ENCODE measurements around the gene SLC39A11. TPM values are rescaled to one million over a fixed set of nuclear protein-coding genes. Genes with fewer than 3 reads are reported as not detected.

SLC39A11 gene
- total RNA-seq, 1 experiment from 2014 or later, result 46.4 TPM

- ChIA-PET RAD21 (ENCODE audit: low non-redundant PET in 1 of 2, low total read pairs in 2 of 2, uncharacterized antibody in 2 of 2, unreplicated experiment in 2 of 2) (no interaction called here), CTCF (no interaction called here), POLR2A (no interaction called here)
- Histone ChIP-seq H2AFZ (ENCODE audit: low read depth, low read length, poor library complexity, severe bottlenecking) (no peak overlapping the region), H3K9ac (ENCODE audit: low read length) (no peak overlapping the region), H3K36me3 (ENCODE audit: control insufficient read depth in 1 of 2, insufficient read depth in 2 of 2, low read length in 2 of 2) (no peaks in the 10 kb centered on the region), H3K27ac (ENCODE audit: low read depth, low read length) (no peak overlapping the region), H3K9me2 (ENCODE audit: insufficient read depth) (no peaks in the 10 kb centered on the region), H3K4me1 (ENCODE audit: control insufficient read depth in 1 of 2, insufficient read depth in 2 of 2, low read length in 2 of 2) (no peaks in the 10 kb centered on the region), H3K79me2 (ENCODE audit: insufficient read depth, low read length) (no peaks in the 10 kb centered on the region), H3K4me2 (ENCODE audit: low read length) (no peak overlapping the region), H3K9me3 (ENCODE audit: control insufficient read depth in 1 of 2, insufficient read depth in 1 of 2, low read depth in 1 of 2, low read length in 2 of 2) (no peaks in the 10 kb centered on the region), H4K20me1 (ENCODE audit: insufficient read depth) (no peaks in the 10 kb centered on the region), H3K27me3 (ENCODE audit: insufficient read depth, low read length) (no peaks in the 10 kb centered on the region), H3K4me3 (replicated peaks in 1 of 2; ENCODE audit: low read depth in 1 of 2, low read length in 2 of 2) (no peak overlapping the region)
- ATAC-seq (no peak), DNase-seq (ENCODE audit: low read depth, low spot score) (no peak)
- BruUV-seq (replicated peaks), result no TSS peak
- intact Hi-C loops (cut with micrococcal nuclease), result no loop called here
- TF ChIP-seq ZFX (IDR thresholded peaks at IDR 0.05) (no peak), FOSL1 (IDR thresholded peaks at IDR 0.05; ENCODE audit: low read depth) (no peak)
These were observed 20.1 kb downstream of the SLC39A11 start for GRCh38 chr17:73072219-73072962.

- H3K27ac ChIP-seq (ENCODE audit: low read depth, low read length), result no peak overlapping the region
- CTCF ChIA-PET, result interaction anchor here (1.1 kb wide), 1 partner anchor 299 kb away, joined by 3 read pairs; no protein-coding TSS in a partner anchor
- no peak for ATAC-seq
These were observed 21.2 kb downstream of the SLC39A11 start for GRCh38 chr17:73071066-73071999.

More at GRCh38 chr17:73071066-73071999, 21.2 kb downstream of the SLC39A11 start:
- Histone ChIP-seq H2AFZ (ENCODE audit: low read depth, low read length, poor library complexity, severe bottlenecking) (no peak overlapping the region), H3K9me2 (ENCODE audit: insufficient read depth) (no peaks in the 10 kb centered on the region), H3K4me3 (replicated peaks in 1 of 2; ENCODE audit: low read depth in 1 of 2, low read length in 2 of 2) (no peak overlapping the region), H3K4me1 (ENCODE audit: control insufficient read depth in 1 of 2, insufficient read depth in 2 of 2, low read length in 2 of 2) (no peaks in the 10 kb centered on the region), H3K36me3 (ENCODE audit: control insufficient read depth in 1 of 2, insufficient read depth in 2 of 2, low read length in 2 of 2) (no peaks in the 10 kb centered on the region), H3K4me2 (ENCODE audit: low read length) (no peak overlapping the region), H4K20me1 (ENCODE audit: insufficient read depth) (no peaks in the 10 kb centered on the region), H3K27me3 (ENCODE audit: insufficient read depth, low read length) (no peaks in the 10 kb centered on the region), H3K9me3 (ENCODE audit: control insufficient read depth in 1 of 2, insufficient read depth in 1 of 2, low read depth in 1 of 2, low read length in 2 of 2) (no peaks in the 10 kb centered on the region), H3K79me2 (ENCODE audit: insufficient read depth, low read length) (no peaks in the 10 kb centered on the region), H3K9ac (ENCODE audit: low read length) (no peak overlapping the region)
- TF ChIP-seq CBX3 (IDR thresholded peaks at IDR 0.05; ENCODE audit: low read depth) (no peak), TCF7L2 (IDR thresholded peaks at IDR 0.05; ENCODE audit: borderline replicate concordance, extremely low read depth, insufficient read depth, insufficient read length) (no peak)
- intact Hi-C loops (cut with micrococcal nuclease), result no loop called here
- RAD21 ChIA-PET (ENCODE audit: low non-redundant PET in 1 of 2, low total read pairs in 2 of 2, uncharacterized antibody in 2 of 2, unreplicated experiment in 2 of 2), result no interaction called here
- POLR2A ChIA-PET, result interaction anchor here (0.8 kb wide), 1 partner anchor 9 kb away, joined by 3 read pairs; no protein-coding TSS in a partner anchor
- BruUV-seq (replicated peaks), result no TSS peak
- no peak for DNase-seq (ENCODE audit: low read depth, low spot score)
